Neural cell (in vitro differentiated cells): ENCODE measurements around the gene PDE6C.

Source experiments
- EP300 ChIP-seq: fragments of 450-650 bp; conservative IDR thresholded peaks from 2 replicates; pipeline ENCODE4 v1.6.1; 2014; ENCODE audit warnings: antibody characterized with exemption, mild to moderate bottlenecking, moderate library complexity; ENCODE audit not compliant: poor library complexity, severe bottlenecking
- EZH2 ChIP-seq: fragments of 200-600, 300-800 bp; shearing (Covaris generic), sonication (generic); IDR thresholded peaks from 2 replicates; pipeline ENCODE4 v1.6.1; 2014; ENCODE audit warnings: antibody characterized with exemption, low read length, borderline replicate concordance, mild to moderate bottlenecking; ENCODE audit not compliant: insufficient read depth, poor library complexity, severe bottlenecking
- MXI1 ChIP-seq: fragments of 450-650 bp; conservative IDR thresholded peaks from 2 replicates; pipeline ENCODE4 v1.6.1; 2014; ENCODE audit warnings: antibody characterized with exemption, mild to moderate bottlenecking; ENCODE audit not compliant: poor library complexity, severe bottlenecking
- POLR2AphosphoS5 ChIP-seq: IDR thresholded peaks from 2 replicates; pipeline ENCODE4 v1.6.1; 2012
- RAD21 ChIP-seq: fragments of 450-650 bp; conservative IDR thresholded peaks from 2 replicates; pipeline ENCODE4 v1.6.1; 2014; ENCODE audit warnings: antibody characterized with exemption, mild to moderate bottlenecking, moderate library complexity
- SMC3 ChIP-seq: fragments of 450-650 bp; conservative IDR thresholded peaks from 2 replicates; pipeline ENCODE4 v1.6.1; 2014; ENCODE audit warnings: antibody characterized with exemption, mild to moderate bottlenecking, moderate library complexity; ENCODE audit not compliant: poor library complexity
- TAF1 ChIP-seq: IDR thresholded peaks from 2 replicates; pipeline ENCODE4 v1.6.1; 2012; ENCODE audit warnings: low read depth
- TF ChIP-seq, protein P1 (sequence below): fragments of 450-650 bp; IDR thresholded peaks from 2 replicates; pipeline ENCODE4 v1.5.1; 2014; ENCODE audit warnings: antibody characterized with exemption, mild to moderate bottlenecking, moderate library complexity; ENCODE audit not compliant: poor library complexity, severe bottlenecking
- TF ChIP-seq, protein P2 (sequence below): IDR thresholded peaks from 2 replicates; pipeline ENCODE4 v1.6.1; 2012; ENCODE audit warnings: borderline replicate concordance

GRCh38 chr10:93580828-93581227 is 31.5 kb upstream of the PDE6C start:
- TF ChIP-seq, protein P1, sequence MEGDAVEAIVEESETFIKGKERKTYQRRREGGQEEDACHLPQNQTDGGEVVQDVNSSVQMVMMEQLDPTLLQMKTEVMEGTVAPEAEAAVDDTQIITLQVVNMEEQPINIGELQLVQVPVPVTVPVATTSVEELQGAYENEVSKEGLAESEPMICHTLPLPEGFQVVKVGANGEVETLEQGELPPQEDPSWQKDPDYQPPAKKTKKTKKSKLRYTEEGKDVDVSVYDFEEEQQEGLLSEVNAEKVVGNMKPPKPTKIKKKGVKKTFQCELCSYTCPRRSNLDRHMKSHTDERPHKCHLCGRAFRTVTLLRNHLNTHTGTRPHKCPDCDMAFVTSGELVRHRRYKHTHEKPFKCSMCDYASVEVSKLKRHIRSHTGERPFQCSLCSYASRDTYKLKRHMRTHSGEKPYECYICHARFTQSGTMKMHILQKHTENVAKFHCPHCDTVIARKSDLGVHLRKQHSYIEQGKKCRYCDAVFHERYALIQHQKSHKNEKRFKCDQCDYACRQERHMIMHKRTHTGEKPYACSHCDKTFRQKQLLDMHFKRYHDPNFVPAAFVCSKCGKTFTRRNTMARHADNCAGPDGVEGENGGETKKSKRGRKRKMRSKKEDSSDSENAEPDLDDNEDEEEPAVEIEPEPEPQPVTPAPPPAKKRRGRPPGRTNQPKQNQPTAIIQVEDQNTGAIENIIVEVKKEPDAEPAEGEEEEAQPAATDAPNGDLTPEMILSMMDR = no peak
- TF ChIP-seq POLR2AphosphoS5 (peak; percentile 80), EZH2 (no peak), EP300 (peak; percentile 95), TAF1 (peak; percentile 58), RAD21 (no peak), SMC3 (peak; percentile 33), MXI1 (peak; percentile 73)
- TF ChIP-seq, protein P2, sequence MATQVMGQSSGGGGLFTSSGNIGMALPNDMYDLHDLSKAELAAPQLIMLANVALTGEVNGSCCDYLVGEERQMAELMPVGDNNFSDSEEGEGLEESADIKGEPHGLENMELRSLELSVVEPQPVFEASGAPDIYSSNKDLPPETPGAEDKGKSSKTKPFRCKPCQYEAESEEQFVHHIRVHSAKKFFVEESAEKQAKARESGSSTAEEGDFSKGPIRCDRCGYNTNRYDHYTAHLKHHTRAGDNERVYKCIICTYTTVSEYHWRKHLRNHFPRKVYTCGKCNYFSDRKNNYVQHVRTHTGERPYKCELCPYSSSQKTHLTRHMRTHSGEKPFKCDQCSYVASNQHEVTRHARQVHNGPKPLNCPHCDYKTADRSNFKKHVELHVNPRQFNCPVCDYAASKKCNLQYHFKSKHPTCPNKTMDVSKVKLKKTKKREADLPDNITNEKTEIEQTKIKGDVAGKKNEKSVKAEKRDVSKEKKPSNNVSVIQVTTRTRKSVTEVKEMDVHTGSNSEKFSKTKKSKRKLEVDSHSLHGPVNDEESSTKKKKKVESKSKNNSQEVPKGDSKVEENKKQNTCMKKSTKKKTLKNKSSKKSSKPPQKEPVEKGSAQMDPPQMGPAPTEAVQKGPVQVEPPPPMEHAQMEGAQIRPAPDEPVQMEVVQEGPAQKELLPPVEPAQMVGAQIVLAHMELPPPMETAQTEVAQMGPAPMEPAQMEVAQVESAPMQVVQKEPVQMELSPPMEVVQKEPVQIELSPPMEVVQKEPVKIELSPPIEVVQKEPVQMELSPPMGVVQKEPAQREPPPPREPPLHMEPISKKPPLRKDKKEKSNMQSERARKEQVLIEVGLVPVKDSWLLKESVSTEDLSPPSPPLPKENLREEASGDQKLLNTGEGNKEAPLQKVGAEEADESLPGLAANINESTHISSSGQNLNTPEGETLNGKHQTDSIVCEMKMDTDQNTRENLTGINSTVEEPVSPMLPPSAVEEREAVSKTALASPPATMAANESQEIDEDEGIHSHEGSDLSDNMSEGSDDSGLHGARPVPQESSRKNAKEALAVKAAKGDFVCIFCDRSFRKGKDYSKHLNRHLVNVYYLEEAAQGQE = peak; percentile 97
